Stomach (tissue), 4 donors: ENCODE results near the gene TBX4.

Experiments
- CTCF ChIP-seq, 7 experiments: fragments of 450-650 bp in 4 of 7; fragments of 200-600 bp in 3 of 7; sonication (generic) in 3 of 7; IDR thresholded peaks; one replicate each; pipeline ENCODE4 v1.5.1; 2016 to 2019; ENCODE audit warnings: antibody characterized with exemption in 7 of 7, control low read depth in 2 of 7, mild to moderate bottlenecking in 1 of 7
- POLR2A ChIP-seq, 4 donors: fragments of 450-650 bp; IDR thresholded peaks; one replicate each; pipeline ENCODE4 v1.6.1; 2016; ENCODE audit warnings: antibody characterized with exemption in 4 of 4, control low read depth in 2 of 4, mild to moderate bottlenecking in 1 of 4, moderate library complexity in 1 of 4
- POLR2AphosphoS5 ChIP-seq, 3 donors: sonication (generic); formaldehyde crosslinking; IDR thresholded peaks; one replicate each; pipeline ENCODE4 v1.6.1; 2016; ENCODE audit warnings: antibody characterized with exemption in 3 of 3

DNA sequence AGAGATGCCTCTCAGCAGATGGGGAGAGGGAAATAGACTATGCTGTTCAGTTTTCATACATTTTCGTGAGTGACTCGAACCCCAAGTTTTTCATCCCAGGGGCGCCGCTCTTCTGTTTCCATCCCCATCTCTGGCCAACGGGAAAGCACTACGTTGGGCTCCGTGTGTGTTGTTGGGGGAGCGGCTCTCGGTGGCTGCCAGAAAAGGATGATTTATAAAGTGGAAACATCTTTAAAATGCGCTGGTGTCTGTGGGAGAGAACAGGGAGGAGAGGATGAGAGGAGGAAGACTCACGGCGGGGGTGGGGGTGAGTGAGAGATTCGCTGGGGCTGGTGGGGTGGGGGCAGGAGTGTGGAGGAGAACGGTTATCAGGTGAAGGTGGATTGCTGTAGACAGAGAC, 5.8 kb downstream of the TBX4 start:
- no peak for TF ChIP-seq CTCF (IDR thresholded peaks at IDR 0.05)
- TF ChIP-seq POLR2AphosphoS5 (IDR thresholded peaks at IDR 0.05): no peak
- TF ChIP-seq POLR2A (IDR thresholded peaks at IDR 0.05): no peak
